Measurements from ENCODE around the gene CRABP2. TPM values are rescaled to one million over a fixed set of nuclear protein-coding genes. Genes with fewer than 3 reads are reported as not detected.

Gene CRABP2
- total and polyA plus RNA-seq, 2 of the 4 experiments (the other 2 are of a cell fraction), result 6.3 to 15.7 TPM

GRCh38 chr1:156698995-156699394, 6.4 kb downstream of the CRABP2 start:
- H3K23ac ChIP-seq (ENCODE audit: low read depth, low read length), result no peak overlapping the region
- H3K9me3 ChIP-seq (ENCODE audit: control insufficient read depth, insufficient read depth, low read length), result no peaks in the 10 kb centered on the region
- H3K4me2 ChIP-seq (ENCODE audit: low read depth, low read length), result no peak overlapping the region
- no peak overlapping the region for H4K91ac ChIP-seq (ENCODE audit: insufficient read depth, low read depth, low read length)
- no peak overlapping the region for H3K27ac ChIP-seq (ENCODE audit: insufficient read depth, low read length)
- no peak for ATAC-seq (ENCODE audit: low read depth)
- no peak overlapping the region; the same call in 1 of the 2 replicates for H3K14ac ChIP-seq (replicated peaks; ENCODE audit: low read depth, low read length)
- no peaks in the 10 kb centered on the region for H3K9me1 ChIP-seq (ENCODE audit: insufficient read depth, low read length)
- no peak overlapping the region for H4K5ac ChIP-seq (ENCODE audit: low read depth, low read length)
- H4K20me1 ChIP-seq (ENCODE audit: insufficient read depth, low read length), result no peaks in the 10 kb centered on the region
- no peaks in the 10 kb centered on the region for H3K79me1 ChIP-seq (ENCODE audit: low read depth in 1 of 2, low read length in 2 of 2)
- no peak overlapping the region for H3K56ac ChIP-seq (ENCODE audit: extremely low read depth, insufficient read depth, low read length)
- TF ChIP-seq MAZ (IDR thresholded peaks at IDR 0.05; ENCODE audit: borderline replicate concordance, low read depth, low read length), result no peak
- TF ChIP-seq MXI1 (IDR thresholded peaks at IDR 0.05; ENCODE audit: borderline replicate concordance, low read depth, low read length), result no peak
- no peak for TF ChIP-seq FOS (IDR thresholded peaks at IDR 0.05; ENCODE audit: low read depth, low read length)
- no peak overlapping the region for H2AK9ac ChIP-seq (replicated peaks; ENCODE audit: low read depth, low read length, poor library complexity)
- WGBS, 2 experiments (ENCODE audit: extremely low coverage in 2 of 2, insufficient read length in 1 of 2), result 33% methylated on average over 1 of the region's 1 CpG; no CpG with 5 or more reads in 1 of the 2 experiments
- H3K18ac ChIP-seq (ENCODE audit: low read depth, low read length), result no peak overlapping the region
- H2AFZ ChIP-seq (replicated peaks; ENCODE audit: low read length, poor library complexity), result no peak overlapping the region
- no peak overlapping the region for H2BK120ac ChIP-seq (ENCODE audit: low read depth, low read length)
- H3K9ac ChIP-seq (ENCODE audit: low read depth, low read length), result no peak overlapping the region
- no peak overlapping the region for H2BK20ac ChIP-seq (ENCODE audit: low read depth, low read length)
- no peak overlapping the region for H2AK5ac ChIP-seq (ENCODE audit: low read depth, low read length)
- H3K27me3 ChIP-seq (ENCODE audit: control insufficient read depth, insufficient read depth, low read length), result peaks cover 2% of the 10 kb centered on the region; the same call in 1 of the 2 replicates
- no peaks in the 10 kb centered on the region for H3K36me3 ChIP-seq (ENCODE audit: control insufficient read depth, insufficient read depth, low read length)
- no peak overlapping the region for H3K4me3 ChIP-seq (ENCODE audit: insufficient read depth, low read depth, low read length)
- in situ Hi-C loops (cut with MboI; ENCODE audit: low sequenced_read_pairs), result loop anchor here (10.0 kb wide), 1 partner anchor 186 kb away; no protein-coding TSS in a partner anchor
- no peaks in the 10 kb centered on the region for H3K4me1 ChIP-seq (ENCODE audit: control insufficient read depth, insufficient read depth, low read length)
- ChIA-PET POLR2A (ENCODE audit: unreplicated experiment) (no interaction called here), CTCF (interaction anchor here (1.3 kb wide), 1 partner anchor 9 kb away, joined by 5 read pairs; no protein-coding TSS in a partner anchor)
- no peak overlapping the region for H4K8ac ChIP-seq (ENCODE audit: low read depth in 2 of 2, low read length in 2 of 2)
- no peak overlapping the region for H2BK15ac ChIP-seq (ENCODE audit: low read depth, low read length)
- no peak overlapping the region for H3K4ac ChIP-seq (ENCODE audit: low read depth, low read length)
- BruUV-seq (replicated peaks), result no TSS peak
- dilution Hi-C loops (cut with HindIII; ENCODE audit: low sequenced_read_pairs, unreplicated experiment), result no loop called here
- intact Hi-C loops (cut with micrococcal nuclease), result no loop called here
- no peak for DNase-seq
- H2BK5ac ChIP-seq (ENCODE audit: low read depth, low read length, poor library complexity, severe bottlenecking), result no peak overlapping the region
